Thoracic aorta (tissue), 2 donors: Measurements from ENCODE around the gene C4orf50. TPM values are rescaled to one million over a fixed set of nuclear protein-coding genes. Genes with fewer than 3 reads are reported as not detected.

Experiments
- ATAC-seq: fragments of 150-250 bp; one replicate; pipeline ENCODE4 v1.8.0; 2017; ENCODE audit warnings: low read depth; ENCODE audit not compliant: insufficient number of reproducible peaks, low FRiP score
- DNase-seq: peaks from one replicate; pipeline ENCODE4 v3.0.0-alpha.2; 2020; ENCODE audit warnings: low spot score
- H3K27ac ChIP-seq, 2 donors: fragments of 200-600 bp; sonication (generic); 1 replicate in 1 of 2; 2 replicates in 1 of 2; pipeline ENCODE4 v1.5.1; 2016; ENCODE audit warnings: mild to moderate bottlenecking in 2 of 2, moderate library complexity in 2 of 2
- H3K27me3 ChIP-seq: fragments of 200-600 bp; sonication (generic); replicated peaks from 2 replicates; pipeline ENCODE4 v1.6.0; 2016; ENCODE audit warnings: mild to moderate bottlenecking; ENCODE audit not compliant: insufficient read depth
- H3K36me3 ChIP-seq: fragments of 200-600 bp; sonication (generic); one replicate; pipeline ENCODE4 v1.5.1; 2016
- H3K4me1 ChIP-seq, 2 donors: fragments of 200-600 bp; sonication (generic); 1 replicate in 1 of 2; 2 replicates in 1 of 2; pipeline versions ENCODE4 v1.5.1 to v1.6.0; 2016; ENCODE audit warnings: low read depth in 2 of 2, mild to moderate bottlenecking in 1 of 2; ENCODE audit not compliant: control insufficient read depth in 1 of 2
- H3K4me3 ChIP-seq: fragments of 200-600 bp; sonication (generic); 2 replicates; pipeline ENCODE4 v1.5.1; 2016; ENCODE audit warnings: mild to moderate bottlenecking
- H3K9me3 ChIP-seq: fragments of 200-600 bp; sonication (generic); 2 replicates; pipeline ENCODE4 v1.5.1; 2016
- CTCF ChIP-seq: fragments of 200-600 bp; sonication (generic); IDR thresholded peaks from one replicate; pipeline ENCODE4 v1.5.1; 2019; ENCODE audit warnings: antibody characterized with exemption
- total RNA-seq, 2 donors: library from RNA; depleted of rRNA; stranded (reverse); fragments of >200 nt; gene quantifications; one replicate each; pipeline versions ENCODE4 v1.1.0 to v1.2.3, GENCODE V29; 2016

The C4orf50 gene
- total RNA-seq, 2 donors from 2014 or later: 0.14 TPM; not detected in 1

GRCh38 chr4:5912614-5913019 is 105.6 kb downstream of the C4orf50 start:
- Histone ChIP-seq H3K4me1 (no peaks in the 10 kb centered on the region), H3K27me3 (no peaks in the 10 kb centered on the region), H3K9me3 (no peaks in the 10 kb centered on the region), H3K36me3 (no peaks in the 10 kb centered on the region), H3K4me3 (no peak overlapping the region), H3K27ac (no peak overlapping the region)
- no peak for TF ChIP-seq CTCF
- no peak for DNase-seq
- no peak for ATAC-seq

- DNase-seq (no peak), ATAC-seq (no peak)
Observed at GRCh38 chr4:5908876-5909427, 109.3 kb downstream of the C4orf50 start.

GRCh38 chr4:5906191-5906590 is 112.0 kb downstream of the C4orf50 start:
- DNase-seq (no peak), ATAC-seq (no peak)
- Histone ChIP-seq H3K4me1 (no peaks in the 10 kb centered on the region), H3K27ac (no peak overlapping the region), H3K4me3 (no peak overlapping the region), H3K9me3 (no peaks in the 10 kb centered on the region), H3K36me3 (no peaks in the 10 kb centered on the region), H3K27me3 (no peaks in the 10 kb centered on the region)
- TF ChIP-seq CTCF: no peak

More at GRCh38 chr4:5908876-5909427, 109.3 kb downstream of the C4orf50 start:
- H3K27ac ChIP-seq: no peak overlapping the region
- H3K27me3 ChIP-seq: no peaks in the 10 kb centered on the region
- no peaks in the 10 kb centered on the region for H3K36me3 ChIP-seq
- no peak overlapping the region for H3K4me3 ChIP-seq
- H3K9me3 ChIP-seq: no peaks in the 10 kb centered on the region
- no peak for TF ChIP-seq CTCF
- H3K4me1 ChIP-seq: no peaks in the 10 kb centered on the region

GRCh38 chr4:5905714-5906113 is 112.5 kb downstream of the C4orf50 start:
- no peaks in the 10 kb centered on the region for H3K9me3 ChIP-seq
- no peak for DNase-seq
- H3K27me3 ChIP-seq: no peaks in the 10 kb centered on the region
- H3K4me1 ChIP-seq: no peaks in the 10 kb centered on the region
- ATAC-seq: no peak
- TF ChIP-seq CTCF: no peak
- H3K36me3 ChIP-seq: no peaks in the 10 kb centered on the region
- no peak overlapping the region for H3K27ac ChIP-seq
- no peak overlapping the region for H3K4me3 ChIP-seq

GRCh38 chr4:5900844-5901243 is 117.4 kb downstream of the C4orf50 start:
- H3K4me3 ChIP-seq: no peak overlapping the region
- no peaks in the 10 kb centered on the region for H3K9me3 ChIP-seq
- H3K27ac ChIP-seq: no peak overlapping the region
- H3K36me3 ChIP-seq: no peaks in the 10 kb centered on the region
- DNase-seq (no peak), ATAC-seq (no peak)
- no peaks in the 10 kb centered on the region for H3K27me3 ChIP-seq
- no peak for TF ChIP-seq CTCF
- no peaks in the 10 kb centered on the region for H3K4me1 ChIP-seq
